ENCODE results near the gene PTPRT.

Gene PTPRT

DNA sequence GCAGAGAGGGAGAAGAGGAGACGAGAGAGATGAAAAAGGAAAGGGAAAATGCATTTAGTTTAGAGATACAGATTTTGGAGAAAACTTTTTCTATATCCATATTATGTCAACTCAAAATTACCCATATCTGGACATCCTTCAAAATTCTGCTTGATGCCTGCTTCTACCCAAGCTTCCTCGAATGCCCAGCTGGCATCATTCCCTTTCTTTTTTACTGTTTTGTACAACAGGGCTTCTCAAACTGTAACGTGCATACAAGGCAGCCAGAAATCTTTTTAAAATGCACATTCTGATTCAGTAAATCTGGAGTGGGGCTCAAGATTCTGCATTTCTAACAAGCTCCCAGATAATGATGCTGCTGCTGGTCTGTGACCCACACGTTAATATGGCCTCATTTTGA lies 1108.8 kb downstream of the PTPRT start:
- H3K4me1 ChIP-seq (ENCODE audit: control insufficient read depth, insufficient read depth, low read length): no peaks in the 10 kb centered on the region
- H3K9me3 ChIP-seq (ENCODE audit: control insufficient read depth, insufficient read depth, low read depth, low read length): no peaks in the 10 kb centered on the region
- H3K27me3 ChIP-seq (ENCODE audit: control insufficient read depth, insufficient read depth, low read length): no peaks in the 10 kb centered on the region
- H3K9ac ChIP-seq (ENCODE audit: low read length): no peak overlapping the region
- no peak overlapping the region for H3K4me3 ChIP-seq (ENCODE audit: low read depth, low read length)
- no peaks in the 10 kb centered on the region for H3K36me3 ChIP-seq (ENCODE audit: control insufficient read depth, insufficient read depth, low read length)
- H3K27ac ChIP-seq (ENCODE audit: low read depth, low read length): no peak overlapping the region

DNA sequence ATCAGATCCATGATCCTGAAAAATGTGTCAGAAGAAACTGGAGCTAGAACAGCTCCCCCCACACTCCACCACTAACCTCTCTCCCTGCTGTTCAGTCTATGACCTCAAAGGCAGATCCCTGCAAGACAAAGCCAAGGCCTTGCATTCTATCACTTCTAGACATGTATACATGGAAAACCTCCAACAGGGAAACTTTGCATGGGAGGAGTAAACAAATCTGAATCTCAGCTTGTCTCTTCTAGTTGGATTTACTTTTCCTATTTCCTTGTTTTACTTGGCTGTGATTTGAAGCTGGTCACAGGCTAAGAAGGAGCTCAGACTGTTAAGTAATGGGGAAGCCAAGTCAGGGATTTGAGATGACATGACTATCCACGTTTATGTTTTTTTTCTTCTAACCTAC lies 1114.8 kb downstream of the PTPRT start:
- H3K36me3 ChIP-seq (ENCODE audit: control insufficient read depth, insufficient read depth, low read length): no peaks in the 10 kb centered on the region

DNA sequence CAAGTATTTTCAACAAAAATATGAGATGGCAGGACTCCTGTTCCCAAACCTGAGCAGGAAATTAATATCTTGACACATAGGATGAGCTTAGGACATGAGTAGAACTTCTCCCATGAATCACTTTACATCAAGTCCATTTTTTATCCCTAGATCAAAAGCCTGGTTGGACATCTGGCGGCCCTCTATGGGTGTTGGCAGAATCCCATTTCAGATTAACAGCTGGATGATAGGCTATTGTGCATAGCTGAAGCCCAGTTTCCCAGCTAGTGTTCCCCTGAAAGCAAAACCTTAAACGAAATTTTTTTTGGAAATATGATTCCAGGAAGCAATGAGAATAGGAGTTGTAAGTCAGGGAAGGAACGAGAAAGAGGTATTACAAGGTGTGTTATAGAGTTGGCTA lies 1122.1 kb downstream of the PTPRT start:
- Histone ChIP-seq H3K36me3 (ENCODE audit: control insufficient read depth, insufficient read depth, low read length) (no peaks in the 10 kb centered on the region), H3K27me3 (ENCODE audit: control insufficient read depth, insufficient read depth, low read length) (peaks cover 3% of the 10 kb centered on the region; the same call in 1 of the 2 replicates), H3K4me3 (ENCODE audit: low read depth, low read length) (no peak overlapping the region), H3K9me3 (ENCODE audit: control insufficient read depth, insufficient read depth, low read depth, low read length) (no peaks in the 10 kb centered on the region), H3K9ac (ENCODE audit: low read length) (no peak overlapping the region), H3K4me1 (ENCODE audit: control insufficient read depth, insufficient read depth, low read length) (no peaks in the 10 kb centered on the region), H3K27ac (ENCODE audit: low read depth, low read length) (no peak overlapping the region)

More for the DNA sequence above, 1114.8 kb downstream of the PTPRT start:
- Histone ChIP-seq H3K27ac (ENCODE audit: low read depth, low read length) (no peak overlapping the region), H3K9me3 (ENCODE audit: control insufficient read depth, insufficient read depth, low read depth, low read length) (no peaks in the 10 kb centered on the region), H3K27me3 (ENCODE audit: control insufficient read depth, insufficient read depth, low read length) (no peaks in the 10 kb centered on the region), H3K4me1 (ENCODE audit: control insufficient read depth, insufficient read depth, low read length) (no peaks in the 10 kb centered on the region), H3K9ac (ENCODE audit: low read length) (no peak overlapping the region), H3K4me3 (ENCODE audit: low read depth, low read length) (no peak overlapping the region)

DNA sequence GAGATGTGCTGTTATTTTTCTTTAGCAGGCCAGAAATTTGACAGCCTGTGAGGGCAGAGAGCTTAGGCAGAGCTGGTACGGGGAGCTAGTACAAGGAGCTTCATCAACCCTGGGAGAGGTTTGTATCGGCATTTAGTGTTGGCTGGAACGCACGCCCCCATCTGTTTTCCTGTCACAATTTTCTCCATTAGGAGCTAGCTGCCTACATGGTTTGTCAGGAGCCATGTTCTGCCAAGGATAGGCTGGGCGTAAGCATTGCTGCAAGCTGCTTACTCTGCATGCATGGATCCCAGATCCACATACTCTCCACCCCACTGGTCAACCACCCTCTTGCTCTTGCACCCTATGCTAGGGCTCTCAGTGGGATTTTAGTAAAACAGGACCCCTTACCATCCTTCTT lies 1122.5 kb downstream of the PTPRT start:
- no peak overlapping the region for H3K4me3 ChIP-seq (ENCODE audit: low read depth, low read length)
- no peaks in the 10 kb centered on the region for H3K36me3 ChIP-seq (ENCODE audit: control insufficient read depth, insufficient read depth, low read length)
- H3K9me3 ChIP-seq (ENCODE audit: control insufficient read depth, insufficient read depth, low read depth, low read length): no peaks in the 10 kb centered on the region
- H3K9ac ChIP-seq (ENCODE audit: low read length): no peak overlapping the region
- H3K4me1 ChIP-seq (ENCODE audit: control insufficient read depth, insufficient read depth, low read length): no peaks in the 10 kb centered on the region
- H3K27ac ChIP-seq (ENCODE audit: low read depth, low read length): no peak overlapping the region
- peaks cover 3% of the 10 kb centered on the region; the same call in 1 of the 2 replicates for H3K27me3 ChIP-seq (ENCODE audit: control insufficient read depth, insufficient read depth, low read length)

DNA sequence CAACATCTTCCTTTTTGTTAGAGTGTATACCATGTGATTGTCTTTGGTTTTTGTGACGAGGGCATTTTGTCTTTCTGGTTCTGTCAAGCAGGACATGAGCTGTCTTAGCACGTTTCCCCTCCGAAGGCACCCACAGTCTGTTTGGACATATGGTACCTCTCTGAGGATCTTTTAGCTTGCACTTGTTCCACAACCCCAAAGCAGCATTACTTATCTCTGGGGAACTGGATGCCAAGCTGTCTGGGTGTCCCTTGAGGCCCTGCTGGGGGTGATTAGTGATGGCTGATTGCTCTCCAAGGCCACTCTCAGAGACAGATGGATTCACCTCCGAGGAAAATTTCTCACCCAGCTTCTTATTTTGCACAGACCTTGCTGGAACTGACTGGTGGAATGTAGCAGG lies 1126.6 kb downstream of the PTPRT start:
- peaks cover 1% of the 10 kb centered on the region; the same call in 1 of the 2 replicates for H3K27me3 ChIP-seq (ENCODE audit: control insufficient read depth, insufficient read depth, low read length)
- no peak overlapping the region for H3K27ac ChIP-seq (ENCODE audit: low read depth, low read length)
- H3K36me3 ChIP-seq (ENCODE audit: control insufficient read depth, insufficient read depth, low read length): no peaks in the 10 kb centered on the region
- H3K4me3 ChIP-seq (ENCODE audit: low read depth, low read length): no peak overlapping the region
- H3K9ac ChIP-seq (ENCODE audit: low read length): no peak overlapping the region
- H3K4me1 ChIP-seq (ENCODE audit: control insufficient read depth, insufficient read depth, low read length): no peaks in the 10 kb centered on the region
- no peaks in the 10 kb centered on the region for H3K9me3 ChIP-seq (ENCODE audit: control insufficient read depth, insufficient read depth, low read depth, low read length)

DNA sequence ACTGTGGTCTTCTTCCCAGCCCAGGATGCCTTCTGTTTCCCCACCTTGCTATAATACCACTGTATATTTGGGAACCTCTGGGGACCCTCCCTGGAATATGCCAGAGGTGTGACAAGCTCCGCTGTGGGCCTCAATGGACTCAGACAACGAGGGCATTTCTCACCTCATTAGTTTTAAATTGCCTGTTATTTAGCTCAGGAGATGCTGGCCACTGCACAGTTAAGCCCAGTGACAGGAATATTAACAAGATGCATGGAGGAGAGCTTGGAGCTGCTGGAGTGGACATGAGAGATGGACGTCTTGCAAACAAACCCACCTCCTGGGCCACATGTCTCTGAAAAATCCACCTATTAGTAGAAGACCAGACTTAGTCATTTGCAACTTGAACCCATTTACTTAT lies 1136.4 kb downstream of the PTPRT start:
- Histone ChIP-seq H3K4me1 (ENCODE audit: control insufficient read depth, insufficient read depth, low read length) (no peaks in the 10 kb centered on the region), H3K9ac (ENCODE audit: low read length) (no peak overlapping the region), H3K9me3 (ENCODE audit: control insufficient read depth, insufficient read depth, low read depth, low read length) (no peaks in the 10 kb centered on the region), H3K27me3 (ENCODE audit: control insufficient read depth, insufficient read depth, low read length) (0 out of 2 replicates have a peak, but pooled peaks cover 4% of the 10 kb centered on the region), H3K27ac (ENCODE audit: low read depth, low read length) (no peak overlapping the region), H3K4me3 (ENCODE audit: low read depth, low read length) (no peak overlapping the region), H3K36me3 (ENCODE audit: control insufficient read depth, insufficient read depth, low read length) (no peaks in the 10 kb centered on the region)

DNA sequence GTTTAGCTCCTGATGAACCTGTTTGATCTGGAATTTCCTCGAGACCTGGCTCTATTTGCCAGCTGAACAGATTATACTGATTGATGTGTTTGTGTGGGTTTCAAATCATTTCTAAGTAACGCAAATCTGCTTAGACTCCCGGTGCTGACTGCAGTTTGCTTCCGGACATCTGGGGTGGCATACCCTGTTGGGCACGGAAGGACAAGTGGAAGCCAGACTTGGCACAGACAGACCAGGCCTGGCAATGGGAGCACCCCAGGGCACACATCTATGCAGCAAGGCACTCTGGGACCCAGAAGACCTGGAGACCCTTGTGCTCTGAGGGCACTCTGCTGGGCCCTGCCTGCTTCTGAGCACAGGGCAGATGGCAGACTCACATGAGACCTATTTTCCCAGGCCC lies 1137.8 kb downstream of the PTPRT start:
- Histone ChIP-seq H3K9ac (ENCODE audit: low read length) (no peak overlapping the region), H3K27me3 (ENCODE audit: control insufficient read depth, insufficient read depth, low read length) (0 out of 2 replicates have a peak, but pooled peaks cover 4% of the 10 kb centered on the region), H3K27ac (ENCODE audit: low read depth, low read length) (no peak overlapping the region), H3K9me3 (ENCODE audit: control insufficient read depth, insufficient read depth, low read depth, low read length) (no peaks in the 10 kb centered on the region), H3K36me3 (ENCODE audit: control insufficient read depth, insufficient read depth, low read length) (no peaks in the 10 kb centered on the region), H3K4me3 (ENCODE audit: low read depth, low read length) (no peak overlapping the region), H3K4me1 (ENCODE audit: control insufficient read depth, insufficient read depth, low read length) (no peaks in the 10 kb centered on the region)

DNA sequence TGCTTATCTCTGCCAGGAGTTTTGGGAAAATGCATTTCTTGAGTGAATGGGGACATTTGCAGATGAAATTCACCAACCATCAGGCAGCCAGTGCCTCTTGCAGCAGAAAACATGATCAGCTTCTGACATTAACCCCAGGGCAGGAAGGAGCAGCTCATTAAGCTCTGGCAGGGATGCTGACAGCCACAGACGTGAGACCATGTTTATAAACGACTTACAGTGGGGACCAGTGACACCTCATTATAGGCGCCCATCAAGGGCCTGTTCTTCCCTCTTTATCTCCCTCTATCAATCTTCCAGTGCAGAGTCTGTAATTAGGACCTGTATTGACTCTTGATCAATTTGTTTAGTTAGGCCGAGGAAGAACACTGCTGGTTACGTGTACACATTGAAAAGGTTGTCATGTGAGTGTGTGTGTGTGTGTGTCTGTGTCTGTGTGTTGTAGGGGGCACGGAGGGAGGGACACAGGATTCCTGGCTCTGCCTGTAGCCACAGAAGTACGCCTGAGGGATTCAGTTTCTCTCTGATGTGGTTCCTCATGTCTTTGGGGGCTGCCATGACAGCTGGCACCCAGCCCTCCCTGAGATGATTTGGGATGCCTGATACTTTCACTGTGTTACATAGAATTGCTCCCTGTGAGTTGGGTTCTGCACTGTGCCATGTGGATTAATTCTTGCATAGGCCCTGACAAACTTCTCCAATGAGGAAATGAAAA lies 1143.2 kb downstream of the PTPRT start:
- Histone ChIP-seq H3K9me3 (ENCODE audit: control insufficient read depth, insufficient read depth, low read depth, low read length) (no peaks in the 10 kb centered on the region), H3K36me3 (ENCODE audit: control insufficient read depth, insufficient read depth, low read length) (no peaks in the 10 kb centered on the region), H3K9ac (ENCODE audit: low read length) (no peak overlapping the region), H3K27me3 (ENCODE audit: control insufficient read depth, insufficient read depth, low read length) (0 out of 2 replicates have a peak, but pooled peaks cover 4% of the 10 kb centered on the region), H3K4me3 (ENCODE audit: low read depth, low read length) (no peak overlapping the region), H3K4me1 (ENCODE audit: control insufficient read depth, insufficient read depth, low read length) (no peaks in the 10 kb centered on the region), H3K27ac (ENCODE audit: low read depth, low read length) (no peak overlapping the region)

DNA sequence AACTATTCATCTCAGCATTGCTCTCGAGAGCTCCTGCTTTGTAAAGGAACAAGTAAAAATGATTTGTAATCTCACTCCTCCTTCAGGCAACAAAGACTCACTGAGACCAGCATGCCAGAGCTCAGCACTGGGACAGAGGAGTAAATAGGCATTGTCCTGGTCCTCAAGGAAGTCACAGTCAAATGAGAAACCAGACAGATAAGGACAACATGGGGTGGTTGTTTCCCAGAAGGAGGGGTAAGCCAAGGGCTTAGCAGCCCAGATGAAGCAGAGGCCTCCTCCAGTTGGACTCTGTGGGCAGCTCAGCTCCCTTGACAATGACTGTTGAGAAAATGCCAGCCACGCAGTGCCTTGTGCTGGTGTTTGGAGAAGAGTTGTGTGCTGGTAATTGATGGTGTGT lies 1145.8 kb downstream of the PTPRT start:
- Histone ChIP-seq H3K4me1 (ENCODE audit: control insufficient read depth, insufficient read depth, low read length) (no peaks in the 10 kb centered on the region), H3K9ac (ENCODE audit: low read length) (no peak overlapping the region), H3K27ac (ENCODE audit: low read depth, low read length) (no peak overlapping the region), H3K9me3 (ENCODE audit: control insufficient read depth, insufficient read depth, low read depth, low read length) (no peaks in the 10 kb centered on the region), H3K27me3 (ENCODE audit: control insufficient read depth, insufficient read depth, low read length) (no peaks in the 10 kb centered on the region), H3K4me3 (ENCODE audit: low read depth, low read length) (no peak overlapping the region), H3K36me3 (ENCODE audit: control insufficient read depth, insufficient read depth, low read length) (no peaks in the 10 kb centered on the region)

DNA sequence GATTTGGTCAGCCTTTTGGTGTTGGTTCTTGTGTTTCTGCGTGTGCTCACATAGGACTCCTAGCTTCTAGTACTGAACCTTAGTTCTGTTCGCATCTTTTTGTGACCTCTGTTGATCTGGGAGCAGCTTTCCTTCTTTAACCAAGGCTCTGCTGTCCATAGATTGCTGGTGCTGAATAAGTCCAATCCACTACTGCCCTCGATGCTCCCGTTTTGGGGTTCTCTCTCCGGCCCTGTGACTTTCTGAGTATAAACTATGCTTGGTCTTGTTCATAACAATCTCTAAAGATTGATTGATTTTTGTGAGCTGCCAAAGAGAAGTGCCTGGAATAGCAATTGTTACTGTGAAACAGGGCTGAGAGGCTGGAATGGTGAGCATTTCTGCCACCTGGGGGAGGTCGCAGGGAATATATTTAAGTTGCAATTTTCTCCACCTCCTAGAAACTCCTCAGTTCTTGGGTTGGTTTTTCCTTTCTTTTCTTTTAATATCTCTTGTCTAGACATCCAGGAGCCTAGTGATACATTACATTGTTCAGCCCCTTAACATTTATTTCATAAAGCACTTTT lies 1148.6 kb downstream of the PTPRT start:
- Histone ChIP-seq H3K9ac (ENCODE audit: low read length) (no peak overlapping the region), H3K27me3 (ENCODE audit: control insufficient read depth, insufficient read depth, low read length) (peaks cover 3% of the 10 kb centered on the region; the same call in 1 of the 2 replicates), H3K36me3 (ENCODE audit: control insufficient read depth, insufficient read depth, low read length) (no peaks in the 10 kb centered on the region), H3K4me3 (ENCODE audit: low read depth, low read length) (no peak overlapping the region), H3K4me1 (ENCODE audit: control insufficient read depth, insufficient read depth, low read length) (no peaks in the 10 kb centered on the region), H3K27ac (ENCODE audit: low read depth, low read length) (no peak overlapping the region), H3K9me3 (ENCODE audit: control insufficient read depth, insufficient read depth, low read depth, low read length) (no peaks in the 10 kb centered on the region; the same call in 1 of the 2 replicates)

DNA sequence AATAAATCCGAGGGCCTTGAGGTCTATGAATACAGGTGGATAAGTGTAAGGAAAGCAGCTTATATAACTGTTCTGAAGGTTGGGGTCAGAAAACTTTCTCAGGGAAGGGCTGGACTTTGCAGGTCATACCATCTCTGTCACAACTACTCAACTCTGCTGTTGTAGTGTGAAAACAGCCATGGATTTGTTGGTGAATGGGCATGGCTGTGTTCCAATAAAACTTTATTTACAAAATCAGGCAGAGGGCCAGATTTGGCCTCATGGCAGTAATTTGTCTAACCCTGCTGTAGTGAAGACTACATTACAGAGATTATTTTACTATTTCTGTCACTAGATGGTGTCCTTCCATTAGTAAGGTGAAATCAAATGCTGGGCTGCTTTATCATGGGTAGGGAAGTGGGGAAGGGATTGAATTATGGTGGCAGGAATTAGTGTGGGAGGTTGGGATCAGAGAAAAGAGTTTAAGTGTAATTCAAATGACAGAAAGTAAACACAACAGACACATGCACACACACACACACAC lies 1161.9 kb downstream of the PTPRT start:
- H3K9me3 ChIP-seq (ENCODE audit: control insufficient read depth, insufficient read depth, low read depth, low read length): no peaks in the 10 kb centered on the region
- H3K27ac ChIP-seq (ENCODE audit: low read depth, low read length): no peak overlapping the region
- no peak overlapping the region for H3K4me3 ChIP-seq (ENCODE audit: low read depth, low read length)
- no peaks in the 10 kb centered on the region for H3K4me1 ChIP-seq (ENCODE audit: control insufficient read depth, insufficient read depth, low read length)
- H3K27me3 ChIP-seq (ENCODE audit: control insufficient read depth, insufficient read depth, low read length): peaks cover 3% of the 10 kb centered on the region
- no peaks in the 10 kb centered on the region for H3K36me3 ChIP-seq (ENCODE audit: control insufficient read depth, insufficient read depth, low read length)
- no peak overlapping the region for H3K9ac ChIP-seq (ENCODE audit: low read length)

Measured in HUES6 (cell line).